ENCODE data around the gene PGS1.

Gene PGS1

GRCh38 chr17:78347453-78347852, 31.0 kb upstream of the PGS1 start:
- no peak for DNase-seq

GRCh38 chr17:78348055-78348770, 30.2 kb upstream of the PGS1 start:
- DNase-seq: no peak

GRCh38 chr17:78349891-78350642, 28.4 kb upstream of the PGS1 start:
- DNase-seq: no peak

DNA sequence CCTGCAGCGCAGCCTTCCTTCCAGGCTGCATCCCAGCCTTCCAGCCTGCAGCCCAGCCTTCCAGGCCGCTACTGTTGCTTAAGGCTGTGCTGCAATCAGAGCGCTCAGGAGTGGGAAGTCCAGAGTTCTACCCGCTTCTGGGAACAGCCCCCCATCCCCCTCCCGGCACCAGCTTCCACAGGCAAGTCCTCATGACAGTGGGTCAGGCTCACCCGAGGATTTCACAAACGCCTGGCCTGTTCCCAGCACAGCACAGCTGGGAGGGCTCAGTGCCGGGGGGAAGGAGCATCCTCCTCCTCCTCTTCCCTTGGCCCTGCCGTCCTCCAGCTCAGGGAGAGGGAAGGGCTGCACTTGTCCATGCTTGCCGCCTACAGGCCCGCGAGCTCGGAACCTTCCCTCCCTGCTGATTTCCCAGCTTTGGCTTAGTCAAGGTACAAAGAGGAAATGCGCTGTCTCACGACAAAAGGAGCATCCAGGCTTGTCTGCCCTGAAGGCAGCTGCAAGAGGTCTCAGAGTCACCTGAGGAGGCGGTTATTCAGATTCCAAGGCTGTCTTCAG, 26.9 kb upstream of the PGS1 start:
- DNase-seq: no peak

DNA sequence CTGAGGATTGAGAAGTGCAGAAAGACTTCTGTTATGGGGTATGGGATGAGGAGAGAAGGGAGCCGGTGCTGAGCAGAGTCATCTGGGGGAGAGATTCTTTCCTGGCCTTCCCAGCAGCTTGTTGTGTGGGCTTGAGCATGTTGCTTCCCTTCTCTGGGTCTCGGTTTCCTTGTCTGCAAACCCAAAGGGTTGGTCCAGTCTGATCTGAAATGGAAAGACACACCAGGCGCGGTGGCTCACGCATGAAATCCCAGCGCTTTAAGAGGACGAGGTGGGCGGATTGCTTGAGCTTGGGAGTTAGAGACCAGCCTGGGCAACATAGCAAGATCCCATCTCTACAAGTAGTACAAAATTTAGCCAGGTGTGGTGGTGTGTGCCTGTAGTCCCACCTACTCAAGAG, 24.6 kb upstream of the PGS1 start:
- no peak for DNase-seq

DNA sequence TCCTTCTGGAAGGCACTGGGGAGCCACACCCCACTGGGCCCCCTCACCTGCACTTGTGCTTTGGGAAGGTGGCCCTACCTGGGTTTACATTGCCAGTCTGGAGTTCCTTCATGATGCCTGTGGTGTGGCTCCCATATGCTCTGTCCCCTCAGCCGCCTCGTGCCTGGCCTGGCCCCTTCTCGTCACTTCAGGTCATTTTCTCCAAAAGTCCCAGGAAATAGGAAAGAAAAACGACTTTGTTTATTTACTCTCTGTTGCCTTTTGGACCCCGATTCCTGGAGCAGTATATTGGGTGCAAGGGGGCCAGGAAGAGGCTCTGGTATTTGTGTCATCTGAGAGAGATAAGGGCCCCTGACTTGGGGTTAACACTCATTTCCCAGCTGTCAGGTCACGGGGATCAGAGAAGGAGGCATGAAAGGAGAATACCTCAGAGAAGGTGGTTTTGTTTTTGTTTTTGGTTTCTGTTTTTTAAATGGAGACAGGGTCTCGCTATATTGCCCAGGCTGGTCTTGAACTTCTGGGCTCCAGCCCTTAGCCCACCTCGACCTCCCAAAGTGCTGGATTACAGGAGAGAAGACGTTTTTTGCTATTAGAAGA, 23.3 kb upstream of the PGS1 start:
- DNase-seq: no peak

DNA sequence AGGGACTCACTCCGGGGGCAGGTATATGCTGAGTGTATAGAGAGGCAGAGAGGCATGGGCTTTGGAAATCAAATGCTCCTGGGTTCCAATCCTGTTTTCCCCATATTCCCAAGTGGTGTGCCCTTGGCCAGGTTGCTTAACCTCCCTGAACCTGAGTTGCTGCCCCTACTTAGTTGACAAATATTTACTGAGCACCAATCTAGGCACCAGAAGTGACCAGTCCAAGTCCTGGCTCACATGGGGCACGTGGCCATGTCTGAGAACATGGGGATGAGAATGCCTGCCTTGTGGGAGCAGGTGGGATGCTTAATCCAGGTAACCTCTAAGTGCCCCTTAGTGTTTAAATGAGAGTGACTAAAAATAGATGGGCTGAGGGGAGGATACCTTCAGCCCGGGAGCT, 22.7 kb upstream of the PGS1 start:
- DNase-seq: no peak

- peak; percentile 78 for DNase-seq
These were observed 22.2 kb upstream of the PGS1 start for GRCh38 chr17:78356101-78356713.

DNA sequence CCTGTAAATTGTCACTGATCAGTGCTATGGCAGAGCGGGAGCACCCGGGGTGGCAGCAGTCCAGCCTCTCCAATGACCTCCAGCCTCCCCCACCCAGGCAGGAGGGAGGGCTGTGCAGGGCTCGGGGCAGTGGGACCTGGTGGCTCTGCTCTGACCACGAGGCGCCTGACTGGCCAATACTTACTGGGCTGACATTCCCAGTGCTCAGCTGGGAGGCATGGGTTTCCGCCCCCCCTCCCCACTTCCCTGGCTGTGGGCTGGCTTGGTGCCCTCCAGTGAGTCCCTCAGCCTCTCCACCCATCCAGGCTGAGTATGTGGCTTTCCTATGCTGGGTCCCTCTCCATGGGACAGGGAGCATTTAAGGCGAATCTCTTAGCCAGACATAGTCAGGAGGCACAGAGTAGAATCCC, 21.3 kb upstream of the PGS1 start:
- DNase-seq: no peak

DNA sequence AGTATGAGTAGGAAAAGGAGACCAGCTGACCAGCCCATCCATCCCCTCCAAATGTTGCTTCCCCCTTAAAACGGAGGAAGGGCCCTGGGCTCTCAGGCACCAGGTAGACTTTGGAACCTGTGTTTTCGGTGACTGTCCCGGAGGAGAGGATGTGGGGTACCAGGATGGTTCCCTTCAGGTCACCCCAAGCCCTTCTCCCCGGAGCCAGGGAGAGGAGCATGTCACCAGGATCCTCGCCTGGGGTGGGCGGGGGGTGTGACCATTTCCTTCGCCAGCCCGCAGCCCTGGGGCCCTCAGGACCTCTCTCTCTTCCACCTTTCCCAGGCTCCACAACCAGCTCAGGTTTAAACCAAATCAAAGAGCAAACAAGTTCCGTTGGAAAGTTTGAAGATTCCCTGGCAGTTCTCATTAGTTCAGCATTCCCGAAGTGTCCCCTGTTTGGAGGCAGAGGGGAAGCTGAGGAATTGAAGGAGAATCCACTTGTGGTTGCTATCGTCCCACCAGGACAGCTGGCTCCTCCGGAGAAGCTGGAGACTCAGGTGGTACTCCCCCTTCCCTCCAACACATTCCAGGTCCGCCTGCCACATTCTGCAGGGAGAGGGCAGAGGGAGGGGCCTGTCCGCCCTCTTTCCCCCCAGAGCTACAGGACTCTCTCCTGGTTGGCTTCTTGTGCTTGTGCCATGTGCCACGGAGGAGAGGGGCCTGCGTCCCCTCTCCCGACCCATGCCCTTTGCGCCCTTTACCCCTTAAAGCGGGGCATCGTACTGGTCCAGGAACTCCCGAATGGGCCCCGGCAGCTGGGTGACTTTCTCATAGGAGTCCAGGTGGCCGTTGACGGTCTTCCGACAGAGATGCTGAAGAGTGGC, 20.5 kb upstream of the PGS1 start:
- DNase-seq: no peak

- DNase-seq: no peak
These were observed 19.7 kb upstream of the PGS1 start for GRCh38 chr17:78358538-78359320.

- DNase-seq: no peak
These were observed 19.0 kb upstream of the PGS1 start for GRCh38 chr17:78359321-78359996.

GRCh38 chr17:78359997-78360370, 18.5 kb upstream of the PGS1 start, which contains the start of gene SOCS3:
Gene SOCS3 (minus strand): TSS chr17:78360077. CDS start chr17:78359095, 982 bp downstream.
- DNase-seq: peak; percentile 88

DNA sequence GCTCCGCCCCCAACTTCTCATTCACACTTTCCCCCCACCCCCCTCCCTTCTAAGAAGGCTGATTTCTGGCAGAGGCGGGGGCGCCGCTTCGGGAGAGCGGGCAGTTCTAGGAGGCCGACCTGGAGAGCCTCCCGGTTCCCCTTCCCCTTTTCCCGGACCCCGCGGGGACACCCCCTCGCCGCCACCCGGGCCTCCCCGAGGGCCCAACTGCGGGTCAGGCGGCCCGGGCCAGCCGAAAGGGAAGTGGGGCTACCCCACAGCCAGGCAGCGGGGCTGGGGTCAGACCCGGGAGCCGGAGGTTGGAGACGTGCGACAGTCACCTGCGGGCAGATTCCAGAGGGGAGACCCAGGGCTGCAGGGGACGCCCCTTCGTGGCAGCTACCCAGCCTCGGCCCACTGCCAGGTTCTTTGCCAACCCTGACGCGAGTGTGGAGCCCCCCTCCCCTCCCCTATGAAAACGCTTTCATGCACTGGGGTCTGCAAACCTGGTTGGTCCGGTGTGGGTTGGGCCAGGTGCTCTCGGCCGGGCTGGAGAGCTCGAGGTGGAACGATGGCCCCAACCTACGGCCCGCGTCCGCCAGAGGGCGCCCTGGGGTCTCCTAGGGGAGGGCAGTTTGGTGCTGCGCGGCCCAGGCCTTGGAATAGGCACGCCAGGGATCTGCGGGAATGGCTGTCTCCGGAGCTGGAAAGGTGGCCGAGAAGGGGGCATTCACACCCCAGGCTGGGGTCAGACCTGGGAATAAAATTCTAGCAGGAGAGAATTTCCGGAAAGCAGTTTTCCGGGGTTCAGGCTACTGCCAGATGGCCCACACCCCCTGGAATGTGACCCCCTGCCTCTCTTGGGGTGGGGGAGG, 17.9 kb upstream of the PGS1 start:
- peak; percentile 83 for DNase-seq

GRCh38 chr17:78361225-78361701, 17.2 kb upstream of the PGS1 start:
- DNase-seq: no peak

GRCh38 chr17:78362232-78362631, 16.2 kb upstream of the PGS1 start:
- no peak for DNase-seq

- no peak for DNase-seq
These were observed 15.8 kb upstream of the PGS1 start for GRCh38 chr17:78362671-78363070.

- no peak for DNase-seq
These were observed 13.8 kb upstream of the PGS1 start for GRCh38 chr17:78364436-78365281.

Measured in effector CD8-positive, alpha-beta T cell (primary cell).